WTC11 (cell line): ENCODE measurements around the gene EYS. TPM values are rescaled to one million over a fixed set of nuclear protein-coding genes. Genes with fewer than 3 reads are reported as not detected.

Experiments
- ATAC-seq: fragments of 200-7000 bp; cut with Tn5 transposase; 2 replicates; pipeline ENCODE4 v1.10.0; 2021; ENCODE audit warnings: mild to moderate bottlenecking, moderate library complexity
- CTCF ChIA-PET: fragments of 300-600 bp; sonication (Branson Sonifier 250); formaldehyde crosslinking; loops from one replicate; lab custom pipeline; 2021; ENCODE audit warnings: antibody characterized with exemption; lab: Charles Lee
- POLR2A ChIA-PET: fragments of 350-600 bp; sonication (Branson Sonifier 250); formaldehyde crosslinking; loops from one replicate; lab custom pipeline; 2021; ENCODE audit warnings: antibody characterized with exemption; lab: Charles Lee
- DNase-seq: peaks from one replicate; pipeline ENCODE4 v3.0.0; 2021; ENCODE audit warnings: low spot score
- H3K27ac Mint-ChIP-seq: 2 replicates; pipeline ENCODE4 v1.8.0; 2021; ENCODE audit warnings: mixed read lengths
- H3K27me3 Mint-ChIP-seq: 2 replicates; pipeline ENCODE4 v1.8.0; 2021; ENCODE audit warnings: low read depth, mild to moderate bottlenecking, moderate library complexity, mixed read lengths
- H3K36me3 Mint-ChIP-seq: 2 replicates; pipeline ENCODE4 v1.8.0; 2021; ENCODE audit warnings: mixed read lengths
- H3K4me1 Mint-ChIP-seq: 2 replicates; pipeline ENCODE4 v1.8.0; 2022; ENCODE audit warnings: mixed read lengths
- H3K4me3 Mint-ChIP-seq: 2 replicates; pipeline ENCODE4 v1.8.0; 2021; ENCODE audit warnings: mild to moderate bottlenecking, moderate library complexity, mixed read lengths
- H3K9me3 Mint-ChIP-seq: 2 replicates; pipeline ENCODE4 v1.8.0; 2021; ENCODE audit warnings: mixed read lengths
- ATF6 ChIP-seq: sonication (generic); formaldehyde crosslinking; IDR thresholded peaks from 2 replicates; pipeline ENCODE4 v1.8.1; 2023; ENCODE audit warnings: mild to moderate bottlenecking, missing genetic modification reagents
- FOXP1 ChIP-seq: sonication (generic); formaldehyde crosslinking; IDR thresholded peaks from 2 replicates; pipeline ENCODE4 v1.8.0; 2022; ENCODE audit warnings: missing genetic modification reagents, mild to moderate bottlenecking, moderate library complexity, borderline replicate concordance
- GABPB1 ChIP-seq: sonication (generic); formaldehyde crosslinking; IDR thresholded peaks from 2 replicates; pipeline ENCODE4 v1.8.1; 2023; ENCODE audit warnings: mild to moderate bottlenecking, missing genetic modification reagents
- GTF2I ChIP-seq: fragments of 250-450 bp; sonication (Bioruptor Pico); conservative IDR thresholded peaks from 2 replicates; pipeline ENCODE4 v1.4.0; 2021; ENCODE audit warnings: mild to moderate bottlenecking
- HMGXB4 ChIP-seq: sonication (generic); formaldehyde crosslinking; IDR thresholded peaks from 2 replicates; pipeline ENCODE4 v1.8.1; 2023; ENCODE audit warnings: mild to moderate bottlenecking, moderate library complexity, missing genetic modification reagents
- IRF2 ChIP-seq: sonication (generic); formaldehyde crosslinking; IDR thresholded peaks from 2 replicates; pipeline ENCODE4 v1.8.0; 2022; ENCODE audit warnings: low read depth, missing genetic modification reagents, borderline replicate concordance
- JAZF1 ChIP-seq: fragments of 250-450 bp; sonication (Bioruptor Pico); IDR thresholded peaks from 2 replicates; pipeline ENCODE4 v1.9.0; 2021; ENCODE audit warnings: moderate library complexity, mild to moderate bottlenecking, inconsistent platforms
- JUN ChIP-seq: sonication (generic); formaldehyde crosslinking; IDR thresholded peaks from 2 replicates; pipeline ENCODE4 v1.8.0; 2023; ENCODE audit warnings: mild to moderate bottlenecking, missing genetic modification reagents
- KAT7 ChIP-seq: sonication (generic); formaldehyde crosslinking; IDR thresholded peaks from 2 replicates; pipeline ENCODE4 v1.8.1; 2023; ENCODE audit warnings: missing genetic modification reagents, mild to moderate bottlenecking, borderline replicate concordance
- NR1H2 ChIP-seq: sonication (generic); formaldehyde crosslinking; IDR thresholded peaks from 2 replicates; pipeline ENCODE4 v1.9.0; 2021; ENCODE audit warnings: mild to moderate bottlenecking, moderate library complexity, missing genetic modification reagents
- OVOL2 ChIP-seq: fragments of 250-450 bp; sonication (Bioruptor Pico); IDR thresholded peaks from 2 replicates; pipeline ENCODE4 v1.9.0; 2021; ENCODE audit warnings: mild to moderate bottlenecking, borderline replicate concordance
- ZNF219 ChIP-seq: sonication (generic); formaldehyde crosslinking; IDR thresholded peaks from 2 replicates; pipeline ENCODE4 v1.8.0; 2023; ENCODE audit warnings: missing genetic modification reagents, mild to moderate bottlenecking, borderline replicate concordance
- ZNF317 ChIP-seq: sonication (generic); formaldehyde crosslinking; IDR thresholded peaks from 2 replicates; pipeline ENCODE4 v1.8.1; 2023; ENCODE audit warnings: low read depth, mild to moderate bottlenecking, moderate library complexity, missing genetic modification reagents, borderline replicate concordance
- ZNF396 ChIP-seq: fragments of 250-450 bp; sonication (Bioruptor Pico); IDR thresholded peaks from 2 replicates; pipeline ENCODE4 v1.8.0; 2021; ENCODE audit warnings: mild to moderate bottlenecking, moderate library complexity, borderline replicate concordance
- ZNF671 ChIP-seq: fragments of 250-450 bp; sonication (Bioruptor Pico); IDR thresholded peaks from 2 replicates; pipeline ENCODE4 v1.8.0; 2021; ENCODE audit warnings: mild to moderate bottlenecking
- total RNA-seq: library from RNA; stranded (reverse); gene quantifications from 3 replicates; pipeline ENCODE4 v1.2.3, GENCODE V29; 2021
- TF ChIP-seq, protein P1 (sequence below): sonication (generic); formaldehyde crosslinking; IDR thresholded peaks from 2 replicates; pipeline ENCODE4 v1.8.0; 2022; ENCODE audit warnings: mild to moderate bottlenecking, missing genetic modification reagents
- TF ChIP-seq, protein P2 (sequence below): sonication (generic); formaldehyde crosslinking; IDR thresholded peaks from 2 replicates; pipeline ENCODE4 v1.8.0; 2023; ENCODE audit warnings: missing genetic modification reagents, mild to moderate bottlenecking, borderline replicate concordance
- TF ChIP-seq, protein P3 (sequence below): sonication (generic); formaldehyde crosslinking; IDR thresholded peaks from 2 replicates; pipeline ENCODE4 v1.8.0; 2022; ENCODE audit warnings: mild to moderate bottlenecking, missing genetic modification reagents
- TF ChIP-seq, protein P4 (sequence below): fragments of 250-450 bp; sonication (Bioruptor Pico); IDR thresholded peaks from 2 replicates; pipeline ENCODE4 v1.8.0; 2021; ENCODE audit warnings: mild to moderate bottlenecking

Gene EYS
- total RNA-seq, 1 experiment from 2014 or later: not detected

DNA sequence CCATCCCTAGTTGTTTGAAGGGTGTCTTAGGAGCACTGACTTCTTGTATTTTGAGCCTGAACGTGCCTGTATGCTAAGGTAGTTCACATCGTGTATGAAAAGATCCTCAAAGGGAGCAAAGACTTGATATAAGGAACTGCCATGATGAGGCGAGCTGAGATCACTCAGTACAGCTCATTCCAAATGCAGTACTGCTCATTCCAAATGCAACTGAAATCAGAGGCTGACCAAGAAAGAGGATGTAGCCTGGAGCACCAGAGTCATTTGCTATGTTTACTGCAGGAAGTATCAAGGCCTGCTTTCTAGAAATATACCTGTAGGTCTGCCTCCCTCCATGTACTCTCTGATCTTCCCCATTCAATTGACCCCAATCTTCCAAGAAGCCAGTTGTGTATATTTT lies 832.2 kb downstream of the EYS start (continued):
- TF ChIP-seq, protein P1, sequence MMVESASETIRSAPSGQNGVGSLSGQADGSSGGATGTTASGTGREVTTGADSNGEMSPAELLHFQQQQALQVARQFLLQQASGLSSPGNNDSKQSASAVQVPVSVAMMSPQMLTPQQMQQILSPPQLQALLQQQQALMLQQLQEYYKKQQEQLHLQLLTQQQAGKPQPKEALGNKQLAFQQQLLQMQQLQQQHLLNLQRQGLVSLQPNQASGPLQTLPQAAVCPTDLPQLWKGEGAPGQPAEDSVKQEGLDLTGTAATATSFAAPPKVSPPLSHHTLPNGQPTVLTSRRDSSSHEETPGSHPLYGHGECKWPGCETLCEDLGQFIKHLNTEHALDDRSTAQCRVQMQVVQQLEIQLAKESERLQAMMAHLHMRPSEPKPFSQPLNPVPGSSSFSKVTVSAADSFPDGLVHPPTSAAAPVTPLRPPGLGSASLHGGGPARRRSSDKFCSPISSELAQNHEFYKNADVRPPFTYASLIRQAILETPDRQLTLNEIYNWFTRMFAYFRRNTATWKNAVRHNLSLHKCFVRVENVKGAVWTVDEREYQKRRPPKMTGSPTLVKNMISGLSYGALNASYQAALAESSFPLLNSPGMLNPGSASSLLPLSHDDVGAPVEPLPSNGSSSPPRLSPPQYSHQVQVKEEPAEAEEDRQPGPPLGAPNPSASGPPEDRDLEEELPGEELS (CRISPR knock-in tag): no peak
- no peak for TF ChIP-seq HMGXB4
- TF ChIP-seq, all 79 proteins: peak for 0

DNA sequence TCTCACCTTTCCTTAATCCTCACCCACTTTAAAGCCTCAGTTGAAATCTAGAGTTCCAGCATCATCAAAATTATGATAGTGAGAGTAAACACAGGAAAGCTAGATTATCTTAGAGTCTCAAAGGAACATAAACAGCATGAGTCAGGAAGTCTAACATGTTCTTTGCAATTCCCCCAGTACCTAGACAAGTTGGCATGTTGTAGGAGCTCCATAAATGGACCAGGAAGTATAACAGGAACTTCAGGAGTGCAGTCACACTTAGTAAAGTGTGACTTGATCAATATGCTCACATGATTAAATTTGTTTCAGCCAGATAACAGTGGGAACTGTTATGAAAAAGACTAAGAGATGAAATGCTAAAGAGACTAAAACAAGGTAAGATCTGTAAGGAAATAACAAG lies 834.4 kb downstream of the EYS start:
- no peak for ATAC-seq
- peaks cover 3% of the 10 kb centered on the region; the same call in 1 of the 2 replicates for H3K4me1 Mint-ChIP-seq
- peaks cover 55% of the 10 kb centered on the region for H3K9me3 Mint-ChIP-seq
- POLR2A ChIA-PET: no interaction called here
- TF ChIP-seq, protein P2, sequence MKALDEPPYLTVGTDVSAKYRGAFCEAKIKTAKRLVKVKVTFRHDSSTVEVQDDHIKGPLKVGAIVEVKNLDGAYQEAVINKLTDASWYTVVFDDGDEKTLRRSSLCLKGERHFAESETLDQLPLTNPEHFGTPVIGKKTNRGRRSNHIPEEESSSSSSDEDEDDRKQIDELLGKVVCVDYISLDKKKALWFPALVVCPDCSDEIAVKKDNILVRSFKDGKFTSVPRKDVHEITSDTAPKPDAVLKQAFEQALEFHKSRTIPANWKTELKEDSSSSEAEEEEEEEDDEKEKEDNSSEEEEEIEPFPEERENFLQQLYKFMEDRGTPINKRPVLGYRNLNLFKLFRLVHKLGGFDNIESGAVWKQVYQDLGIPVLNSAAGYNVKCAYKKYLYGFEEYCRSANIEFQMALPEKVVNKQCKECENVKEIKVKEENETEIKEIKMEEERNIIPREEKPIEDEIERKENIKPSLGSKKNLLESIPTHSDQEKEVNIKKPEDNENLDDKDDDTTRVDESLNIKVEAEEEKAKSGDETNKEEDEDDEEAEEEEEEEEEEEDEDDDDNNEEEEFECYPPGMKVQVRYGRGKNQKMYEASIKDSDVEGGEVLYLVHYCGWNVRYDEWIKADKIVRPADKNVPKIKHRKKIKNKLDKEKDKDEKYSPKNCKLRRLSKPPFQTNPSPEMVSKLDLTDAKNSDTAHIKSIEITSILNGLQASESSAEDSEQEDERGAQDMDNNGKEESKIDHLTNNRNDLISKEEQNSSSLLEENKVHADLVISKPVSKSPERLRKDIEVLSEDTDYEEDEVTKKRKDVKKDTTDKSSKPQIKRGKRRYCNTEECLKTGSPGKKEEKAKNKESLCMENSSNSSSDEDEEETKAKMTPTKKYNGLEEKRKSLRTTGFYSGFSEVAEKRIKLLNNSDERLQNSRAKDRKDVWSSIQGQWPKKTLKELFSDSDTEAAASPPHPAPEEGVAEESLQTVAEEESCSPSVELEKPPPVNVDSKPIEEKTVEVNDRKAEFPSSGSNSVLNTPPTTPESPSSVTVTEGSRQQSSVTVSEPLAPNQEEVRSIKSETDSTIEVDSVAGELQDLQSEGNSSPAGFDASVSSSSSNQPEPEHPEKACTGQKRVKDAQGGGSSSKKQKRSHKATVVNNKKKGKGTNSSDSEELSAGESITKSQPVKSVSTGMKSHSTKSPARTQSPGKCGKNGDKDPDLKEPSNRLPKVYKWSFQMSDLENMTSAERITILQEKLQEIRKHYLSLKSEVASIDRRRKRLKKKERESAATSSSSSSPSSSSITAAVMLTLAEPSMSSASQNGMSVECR (CRISPR knock-in tag): no peak
- TF ChIP-seq, protein P3, sequence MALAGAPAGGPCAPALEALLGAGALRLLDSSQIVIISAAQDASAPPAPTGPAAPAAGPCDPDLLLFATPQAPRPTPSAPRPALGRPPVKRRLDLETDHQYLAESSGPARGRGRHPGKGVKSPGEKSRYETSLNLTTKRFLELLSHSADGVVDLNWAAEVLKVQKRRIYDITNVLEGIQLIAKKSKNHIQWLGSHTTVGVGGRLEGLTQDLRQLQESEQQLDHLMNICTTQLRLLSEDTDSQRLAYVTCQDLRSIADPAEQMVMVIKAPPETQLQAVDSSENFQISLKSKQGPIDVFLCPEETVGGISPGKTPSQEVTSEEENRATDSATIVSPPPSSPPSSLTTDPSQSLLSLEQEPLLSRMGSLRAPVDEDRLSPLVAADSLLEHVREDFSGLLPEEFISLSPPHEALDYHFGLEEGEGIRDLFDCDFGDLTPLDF (CRISPR knock-in tag): no peak
- TF ChIP-seq JUN (CRISPR knock-in tag) (no peak), ZNF671 (CRISPR knock-in tag) (no peak), KAT7 (no peak), GTF2I (CRISPR knock-in tag) (no peak), FOXP1 (CRISPR knock-in tag) (no peak), ZNF219 (CRISPR knock-in tag) (no peak), GABPB1 (CRISPR knock-in tag) (no peak), NR1H2 (CRISPR knock-in tag) (no peak), ATF6 (CRISPR knock-in tag) (no peak), OVOL2 (CRISPR knock-in tag) (no peak), IRF2 (CRISPR knock-in tag) (no peak), ZNF396 (CRISPR knock-in tag) (no peak), JAZF1 (CRISPR knock-in tag) (no peak), ZNF317 (CRISPR knock-in tag) (no peak)
- TF ChIP-seq, protein P4, sequence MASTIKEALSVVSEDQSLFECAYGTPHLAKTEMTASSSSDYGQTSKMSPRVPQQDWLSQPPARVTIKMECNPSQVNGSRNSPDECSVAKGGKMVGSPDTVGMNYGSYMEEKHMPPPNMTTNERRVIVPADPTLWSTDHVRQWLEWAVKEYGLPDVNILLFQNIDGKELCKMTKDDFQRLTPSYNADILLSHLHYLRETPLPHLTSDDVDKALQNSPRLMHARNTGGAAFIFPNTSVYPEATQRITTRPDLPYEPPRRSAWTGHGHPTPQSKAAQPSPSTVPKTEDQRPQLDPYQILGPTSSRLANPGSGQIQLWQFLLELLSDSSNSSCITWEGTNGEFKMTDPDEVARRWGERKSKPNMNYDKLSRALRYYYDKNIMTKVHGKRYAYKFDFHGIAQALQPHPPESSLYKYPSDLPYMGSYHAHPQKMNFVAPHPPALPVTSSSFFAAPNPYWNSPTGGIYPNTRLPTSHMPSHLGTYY (CRISPR knock-in tag): no peak
- no peak overlapping the region for H3K27ac Mint-ChIP-seq
- H3K27me3 Mint-ChIP-seq: no peaks in the 10 kb centered on the region
- CTCF ChIA-PET: no interaction called here
- peaks cover 32% of the 10 kb centered on the region for H3K36me3 Mint-ChIP-seq
- no peak overlapping the region for H3K4me3 Mint-ChIP-seq
- no peak for DNase-seq
